ENCODE measurements around the gene FZD4.
"Not testable (repeated sequence)": the region's sequence is repeated elsewhere in the genome, so short reads cannot be mapped to it uniquely, and the experiment has no call there.

The FZD4 gene

GRCh38 chr11:86938203-86938899 lies 16.8 kb downstream of the FZD4 start:
- no peak for DNase-seq (ENCODE audit: low read depth)

- DNase-seq (ENCODE audit: low read depth): not testable (repeated sequence)
These were observed 17.9 kb downstream of the FZD4 start for GRCh38 chr11:86937193-86937806.

- DNase-seq (ENCODE audit: low read depth): peak; percentile 24
These were observed 20.1 kb downstream of the FZD4 start for GRCh38 chr11:86934926-86935579.

- no peak for DNase-seq (ENCODE audit: low read depth)
These were observed 20.7 kb downstream of the FZD4 start for GRCh38 chr11:86934582-86934900.

GRCh38 chr11:86933891-86934581 lies 21.2 kb downstream of the FZD4 start:
- DNase-seq (ENCODE audit: low read depth): peak; percentile 23

GRCh38 chr11:86932924-86933875 lies 22.0 kb downstream of the FZD4 start:
- peak; percentile 34 for DNase-seq (ENCODE audit: low read depth)

- DNase-seq (ENCODE audit: low read depth): no peak
These were observed 23.0 kb downstream of the FZD4 start for GRCh38 chr11:86932259-86932585.

GRCh38 chr11:86931548-86932258 lies 23.5 kb downstream of the FZD4 start:
- DNase-seq (ENCODE audit: low read depth): peak; percentile 52

- no peak for DNase-seq (ENCODE audit: low read depth)
These were observed 24.1 kb downstream of the FZD4 start for GRCh38 chr11:86930957-86931547.

- DNase-seq (ENCODE audit: low read depth): no peak
These were observed 28.2 kb downstream of the FZD4 start for GRCh38 chr11:86926975-86927374.

GRCh38 chr11:86923999-86924766 lies 31.0 kb downstream of the FZD4 start:
- no peak for DNase-seq (ENCODE audit: low read depth)

- DNase-seq (ENCODE audit: low read depth): no peak
These were observed 33.0 kb downstream of the FZD4 start for GRCh38 chr11:86922225-86922624.

GRCh38 chr11:86919557-86920210 lies 35.5 kb downstream of the FZD4 start:
- peak; percentile 82 for DNase-seq (ENCODE audit: low read depth)

GRCh38 chr11:86918973-86919372 lies 36.2 kb downstream of the FZD4 start:
- DNase-seq (ENCODE audit: low read depth): no peak

- no peak for DNase-seq (ENCODE audit: low read depth)
These were observed 36.7 kb downstream of the FZD4 start for GRCh38 chr11:86918496-86918895.

GRCh38 chr11:86917589-86917988 lies 37.6 kb downstream of the FZD4 start:
- no peak for DNase-seq (ENCODE audit: low read depth)

- peak; percentile 77 for DNase-seq (ENCODE audit: low read depth)
These were observed 38.9 kb downstream of the FZD4 start for GRCh38 chr11:86916330-86916729.

GRCh38 chr11:86915850-86916249 lies 39.3 kb downstream of the FZD4 start:
- DNase-seq (ENCODE audit: low read depth): not testable (repeated sequence)

GRCh38 chr11:86914865-86915519 lies 40.2 kb downstream of the FZD4 start:
- no peak for DNase-seq (ENCODE audit: low read depth)
